Testis (tissue), 3 donors: ENCODE results near the gene ANTXR1. TPM values are rescaled to one million over a fixed set of nuclear protein-coding genes. Genes with fewer than 3 reads are reported as not detected.

Experiments
- DNase-seq: peaks from one replicate; pipeline ENCODE4 v3.0.0-alpha.2; 2019
- H3K27ac ChIP-seq, 2 donors: fragments of 200-600 bp; sonication (generic); one replicate each; pipeline ENCODE4 v1.5.1; 2019
- H3K27me3 ChIP-seq: fragments of 200-600 bp; sonication (generic); one replicate; pipeline ENCODE4 v1.5.1; 2019
- H3K36me3 ChIP-seq: fragments of 200-600 bp; sonication (generic); one replicate; pipeline ENCODE4 v1.5.1; 2017; ENCODE audit warnings: low read depth; ENCODE audit errors: missing control alignments
- H3K4me1 ChIP-seq: fragments of 200-600 bp; sonication (generic); one replicate; pipeline ENCODE4 v1.5.1; 2019
- H3K4me3 ChIP-seq, 2 donors: fragments of 200-600 bp; sonication (generic); one replicate each; pipeline ENCODE4 v1.5.1; 2017 to 2019
- H3K9me3 ChIP-seq: fragments of 200-600 bp; sonication (generic); one replicate; pipeline ENCODE4 v1.5.1; 2017
- CTCF ChIP-seq, 3 experiments: fragments of 450-650 bp in 2 of 3; fragments of 200-600 bp in 1 of 3; sonication (generic) in 1 of 3; IDR thresholded peaks; one replicate each; pipeline ENCODE4 v1.5.1; 2016 to 2019; ENCODE audit warnings: antibody characterized with exemption in 3 of 3, mild to moderate bottlenecking in 2 of 3, moderate library complexity in 1 of 3
- POLR2A ChIP-seq: fragments of 450-650 bp; IDR thresholded peaks from one replicate; pipeline ENCODE4 v1.6.1; 2017; ENCODE audit warnings: antibody characterized with exemption, mild to moderate bottlenecking, moderate library complexity
- WGBS, 2 donors: methylation state at CpG; one replicate each; pipeline ENCODE4 v1.1.5; 2018; 5-methylcytosine and 5-hydroxymethylcytosine counted together
- intact Hi-C: fragments of 100-400 bp; cut with DNase I; formaldehyde crosslinking; loops from one replicate; pipeline ENCODE4 v1.15.1; 2023; ENCODE audit warnings: low total_unique reads
- polyA plus RNA-seq: library from polyadenylated mRNA; stranded (reverse); fragments of 350-450 nt; fragmentation: Illumina TruSeq; extraction: RNeasy Lipid Tissue Mini Kit (QIAGEN cat#74804); gene quantifications from one replicate; pipeline ENCODE4 v1.2.3, GENCODE V29; 2014; ENCODE audit warnings: low read depth, low replicate concordance; ENCODE audit not compliant: insufficient read depth
- total RNA-seq, 2 donors: library from RNA; depleted of rRNA; stranded (reverse); fragments of >200 nt; gene quantifications; one replicate each; pipeline ENCODE4 v1.2.3, GENCODE V29; 2016

The ANTXR1 gene
- total and polyA plus RNA-seq, 3 donors from 2014 or later: 16.6 to 35.7 (median 20.1) TPM

GRCh38 chr2:69026691-69027459, 13.9 kb downstream of the ANTXR1 start:
- H3K4me3 ChIP-seq: no peak overlapping the region
- TF ChIP-seq CTCF (IDR thresholded peaks at IDR 0.05) (no peak), POLR2A (no peak)
- no peaks in the 10 kb centered on the region for H3K9me3 ChIP-seq
- no peaks in the 10 kb centered on the region for H3K27me3 ChIP-seq
- no peaks in the 10 kb centered on the region for H3K4me1 ChIP-seq
- WGBS, 2 donors: 92% methylated on average over 13 of the region's 13 CpGs
- no peak overlapping the region for H3K27ac ChIP-seq
- H3K36me3 ChIP-seq: no peaks in the 10 kb centered on the region
- intact Hi-C loops: no loop called here
- no peak for DNase-seq

- DNase-seq: no peak
- Histone ChIP-seq H3K27ac (no peak overlapping the region), H3K4me1 (no peaks in the 10 kb centered on the region), H3K27me3 (no peaks in the 10 kb centered on the region), H3K9me3 (no peaks in the 10 kb centered on the region), H3K36me3 (no peaks in the 10 kb centered on the region), H3K4me3 (no peak overlapping the region)
- intact Hi-C loops: no loop called here
- TF ChIP-seq CTCF (IDR thresholded peaks at IDR 0.05): no peak
- 79 to 91% methylated on average over 6 of the region's 6 CpGs for WGBS, 2 donors
Observed at GRCh38 chr2:69030800-69031428, 17.9 kb downstream of the ANTXR1 start.

- TF ChIP-seq CTCF (IDR thresholded peaks at IDR 0.05): no peak
- no peak for TF ChIP-seq POLR2A
- no peak overlapping the region for H3K4me3 ChIP-seq
- no peaks in the 10 kb centered on the region for H3K9me3 ChIP-seq
- no peaks in the 10 kb centered on the region for H3K27me3 ChIP-seq
- WGBS, 2 donors: 76 to 83% methylated on average over 1 of the region's 1 CpG
- intact Hi-C loops: no loop called here
- H3K4me1 ChIP-seq: no peaks in the 10 kb centered on the region
- H3K27ac ChIP-seq: no peak overlapping the region
- DNase-seq: no peak
- H3K36me3 ChIP-seq: no peaks in the 10 kb centered on the region
Observed at GRCh38 chr2:69031466-69031865, 18.5 kb downstream of the ANTXR1 start.

GRCh38 chr2:69032336-69032735, 19.4 kb downstream of the ANTXR1 start:
- H3K9me3 ChIP-seq: no peaks in the 10 kb centered on the region
- no peaks in the 10 kb centered on the region for H3K4me1 ChIP-seq
- TF ChIP-seq POLR2A: no peak
- no peak for TF ChIP-seq CTCF (IDR thresholded peaks at IDR 0.05)
- no peaks in the 10 kb centered on the region for H3K36me3 ChIP-seq
- no peaks in the 10 kb centered on the region for H3K27me3 ChIP-seq
- intact Hi-C loops: no loop called here
- no peak for DNase-seq
- WGBS, 2 donors: 75 to 86% methylated on average over 6 of the region's 6 CpGs
- H3K27ac ChIP-seq: no peak overlapping the region
- no peak overlapping the region for H3K4me3 ChIP-seq
